ENCODE results near the gene LGALS16.
A peak's percentile ranks its signal among the peaks of the same experiment; 100 is the strongest.

Gene LGALS16

DNA sequence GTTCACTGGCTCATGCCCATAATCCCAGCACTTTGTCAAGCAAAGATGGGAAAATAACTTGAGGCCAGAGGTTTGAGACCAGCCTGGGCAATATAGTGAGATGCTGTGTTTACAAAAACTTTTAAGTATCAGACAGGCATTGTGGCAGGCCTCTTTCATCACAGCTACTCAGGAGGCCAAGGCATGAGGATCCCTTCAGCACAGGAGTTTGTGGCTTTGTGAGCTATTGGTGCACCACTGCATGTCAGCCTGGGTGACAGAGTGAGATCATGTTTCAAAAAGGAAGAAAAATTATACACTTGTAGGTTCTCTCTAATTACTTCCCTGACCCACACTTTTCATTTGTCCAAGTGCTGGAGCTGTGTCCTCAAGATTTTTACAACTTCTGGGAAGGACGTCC, 37.1 kb downstream of the LGALS16 start:
- H3K4me3 ChIP-seq: no peak overlapping the region
- H3K4me1 ChIP-seq: no peaks in the 10 kb centered on the region
- H3K36me3 ChIP-seq: no peaks in the 10 kb centered on the region
- H3K9ac ChIP-seq: no peak overlapping the region
- TF ChIP-seq Cebpa-rat (IDR thresholded peaks at IDR 0.05): no peak
- H3K4me2 ChIP-seq: no peak overlapping the region
- H4K20me1 ChIP-seq: no peaks in the 10 kb centered on the region
- no peaks in the 10 kb centered on the region for H3K9me3 ChIP-seq
- no peak overlapping the region for H3K27ac ChIP-seq
- H3K27me3 ChIP-seq: no peaks in the 10 kb centered on the region

DNA sequence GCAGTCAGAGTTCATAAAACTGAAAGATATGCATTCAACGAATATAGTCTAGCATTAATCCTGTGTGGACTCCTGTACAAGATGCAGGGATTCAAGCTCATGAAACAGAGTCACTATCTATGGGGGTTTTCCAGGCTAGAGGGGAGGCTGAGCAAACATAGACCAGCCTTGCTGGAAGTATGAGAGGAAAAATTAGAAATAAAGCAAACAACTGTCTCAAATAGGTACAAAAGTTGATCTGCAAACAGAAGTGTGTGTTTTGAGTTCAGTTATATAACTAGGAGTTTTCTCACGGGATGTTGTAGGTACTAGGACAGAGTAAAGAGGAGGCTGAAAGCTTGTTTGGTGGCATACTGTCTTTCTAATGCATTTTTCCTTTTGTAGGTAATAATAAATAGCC, 40.0 kb downstream of the LGALS16 start:
- Histone ChIP-seq H3K4me3 (no peak overlapping the region), H3K9me3 (no peaks in the 10 kb centered on the region), H3K27ac (no peak overlapping the region), H3K4me2 (no peak overlapping the region), H3K36me3 (no peaks in the 10 kb centered on the region), H3K9ac (no peak overlapping the region), H4K20me1 (no peaks in the 10 kb centered on the region), H3K4me1 (peaks cover 14% of the 10 kb centered on the region), H3K27me3 (no peaks in the 10 kb centered on the region)
- no peak for TF ChIP-seq Cebpa-rat (IDR thresholded peaks at IDR 0.05)

DNA sequence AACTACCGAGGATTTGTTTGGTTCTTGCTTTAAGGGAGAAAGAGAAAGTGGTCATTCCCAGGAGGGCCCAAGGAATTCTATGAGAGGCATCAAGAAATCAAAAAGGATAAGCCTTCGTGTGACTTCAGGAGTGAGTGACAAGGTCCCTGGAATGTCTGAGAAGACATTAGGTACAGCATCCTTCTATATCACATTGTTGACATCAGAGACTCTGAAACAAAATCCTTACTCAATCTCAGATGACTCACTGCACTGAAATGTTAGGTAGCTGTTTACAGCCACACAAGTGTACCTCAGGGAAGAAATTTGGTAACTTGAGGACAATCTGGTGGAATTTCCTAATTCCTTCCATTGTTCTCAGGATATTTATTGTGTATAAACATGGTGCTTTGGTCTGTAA, 40.7 kb downstream of the LGALS16 start:
- no peak overlapping the region for H3K27ac ChIP-seq
- H3K4me2 ChIP-seq: no peak overlapping the region
- H4K20me1 ChIP-seq: no peaks in the 10 kb centered on the region
- no peaks in the 10 kb centered on the region for H3K9me3 ChIP-seq
- H3K9ac ChIP-seq: no peak overlapping the region
- no peaks in the 10 kb centered on the region for H3K27me3 ChIP-seq
- no peaks in the 10 kb centered on the region for H3K36me3 ChIP-seq
- H3K4me1 ChIP-seq: peaks cover 14% of the 10 kb centered on the region
- TF ChIP-seq Cebpa-rat (IDR thresholded peaks at IDR 0.05): no peak
- H3K4me3 ChIP-seq: no peak overlapping the region

DNA sequence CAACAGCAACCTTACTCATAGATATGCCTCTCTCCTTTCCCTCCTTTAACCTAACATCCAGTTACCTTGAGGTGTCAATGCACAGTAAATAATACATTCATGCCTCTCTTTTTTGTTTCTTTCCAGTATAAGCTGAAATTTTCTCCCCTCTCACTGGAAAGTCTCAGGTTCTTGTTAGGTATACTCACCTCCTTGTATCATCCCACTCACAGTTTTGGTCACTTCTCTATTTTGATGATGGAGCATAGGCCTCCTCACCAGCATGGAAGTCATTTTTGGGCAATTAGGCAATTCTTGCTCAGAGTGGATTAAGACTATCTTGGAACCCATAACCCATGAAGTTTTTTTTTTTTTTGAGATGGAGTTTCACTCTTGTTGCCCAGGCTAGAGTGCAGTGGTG, 42.8 kb downstream of the LGALS16 start:
- Histone ChIP-seq H3K4me1 (peaks cover 14% of the 10 kb centered on the region), H3K27ac (no peak overlapping the region), H3K27me3 (no peaks in the 10 kb centered on the region), H3K4me3 (no peak overlapping the region), H3K4me2 (peak overlapping the region; percentile 53; the same call in 1 of the 2 replicates), H3K36me3 (no peaks in the 10 kb centered on the region), H3K9ac (no peak overlapping the region), H4K20me1 (no peaks in the 10 kb centered on the region), H3K9me3 (no peaks in the 10 kb centered on the region)
- no peak for TF ChIP-seq Cebpa-rat (IDR thresholded peaks at IDR 0.05)

DNA sequence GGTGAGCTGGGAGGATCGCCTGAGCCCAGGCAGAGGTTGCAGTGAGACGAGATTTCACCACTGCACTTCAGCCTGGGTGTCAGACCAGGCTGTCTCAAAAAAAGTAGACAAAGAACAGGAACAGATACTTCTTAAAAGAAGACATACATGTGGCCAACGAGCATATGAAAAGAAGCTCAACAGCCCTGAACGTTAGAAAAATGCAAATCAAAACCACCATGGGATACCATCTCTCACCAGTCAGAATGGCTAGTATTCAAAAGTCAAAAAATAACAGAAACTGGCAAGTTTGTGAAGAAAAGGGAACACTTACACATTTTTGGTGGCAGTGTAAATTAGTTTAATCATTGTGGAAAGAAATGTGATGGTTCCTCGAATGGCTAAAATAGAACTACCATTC, 45.6 kb downstream of the LGALS16 start:
- no peaks in the 10 kb centered on the region for H3K27me3 ChIP-seq
- no peak overlapping the region for H3K4me2 ChIP-seq
- no peak for TF ChIP-seq Cebpa-rat (IDR thresholded peaks at IDR 0.05)
- H3K27ac ChIP-seq: no peak overlapping the region
- H3K4me1 ChIP-seq: peaks cover 21% of the 10 kb centered on the region
- no peaks in the 10 kb centered on the region for H4K20me1 ChIP-seq
- no peak overlapping the region for H3K9ac ChIP-seq
- no peaks in the 10 kb centered on the region for H3K36me3 ChIP-seq
- no peaks in the 10 kb centered on the region for H3K9me3 ChIP-seq
- H3K4me3 ChIP-seq: no peak overlapping the region

DNA sequence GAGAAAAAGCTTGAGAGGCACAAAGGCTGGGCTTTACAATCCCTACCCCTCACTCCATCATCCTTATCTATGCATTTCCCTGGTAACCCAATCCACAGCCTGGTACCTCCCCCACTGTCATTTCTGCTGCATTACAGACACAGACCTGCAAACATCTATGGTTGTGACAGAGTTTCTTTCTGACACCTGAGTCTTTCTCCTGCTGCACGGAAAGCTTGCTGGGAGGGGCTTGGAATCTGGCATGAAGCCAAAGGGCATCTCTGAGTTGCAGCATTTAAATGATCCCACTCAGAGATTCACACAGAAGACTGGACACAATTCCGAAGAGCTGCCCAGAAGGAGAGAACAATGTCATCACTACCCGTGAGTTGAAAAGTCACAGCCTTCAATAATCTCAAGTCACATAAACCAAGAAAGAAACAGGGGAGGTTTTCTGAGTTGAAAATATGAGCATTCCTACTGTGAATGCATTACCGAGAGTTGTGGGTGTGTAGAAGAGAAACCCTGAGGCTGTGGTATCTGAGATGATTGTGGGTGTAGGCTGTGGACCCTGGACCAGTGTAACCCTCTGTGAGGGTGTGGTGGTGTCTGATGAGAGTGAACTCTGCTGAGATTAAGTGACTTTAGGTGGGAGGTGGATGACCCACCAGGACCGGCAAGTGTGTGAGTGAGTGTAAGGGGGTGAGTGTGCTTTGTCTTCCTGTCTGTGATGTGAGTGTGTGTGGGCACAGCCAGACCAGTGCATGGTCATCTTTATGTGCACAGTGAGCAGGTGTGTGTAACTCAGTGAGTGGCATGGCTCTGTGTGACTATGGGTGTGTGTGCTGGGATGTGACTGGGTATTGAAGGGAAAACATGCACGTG, 48.7 kb downstream of the LGALS16 start, which contains the start of gene LGALS14:
Gene LGALS14 (plus strand): TSS at position 301 of the 864 bp plus-strand sequence. CDS start 48 bp downstream, at position 349.
- Histone ChIP-seq H3K36me3 (no peaks in the 10 kb centered on the region), H3K27ac (no peak within 1 kb of the TSS), H3K4me2 (no peak within 1 kb of the TSS), H3K9ac (no peak within 1 kb of the TSS), H3K9me3 (no peaks in the 10 kb centered on the region), H3K4me1 (peaks cover 14% of the 10 kb centered on the region), H4K20me1 (no peaks in the 10 kb centered on the region), H3K27me3 (no peaks in the 10 kb centered on the region), H3K4me3 (no peak within 1 kb of the TSS)
- TF ChIP-seq Cebpa-rat (IDR thresholded peaks at IDR 0.05): no peak

DNA sequence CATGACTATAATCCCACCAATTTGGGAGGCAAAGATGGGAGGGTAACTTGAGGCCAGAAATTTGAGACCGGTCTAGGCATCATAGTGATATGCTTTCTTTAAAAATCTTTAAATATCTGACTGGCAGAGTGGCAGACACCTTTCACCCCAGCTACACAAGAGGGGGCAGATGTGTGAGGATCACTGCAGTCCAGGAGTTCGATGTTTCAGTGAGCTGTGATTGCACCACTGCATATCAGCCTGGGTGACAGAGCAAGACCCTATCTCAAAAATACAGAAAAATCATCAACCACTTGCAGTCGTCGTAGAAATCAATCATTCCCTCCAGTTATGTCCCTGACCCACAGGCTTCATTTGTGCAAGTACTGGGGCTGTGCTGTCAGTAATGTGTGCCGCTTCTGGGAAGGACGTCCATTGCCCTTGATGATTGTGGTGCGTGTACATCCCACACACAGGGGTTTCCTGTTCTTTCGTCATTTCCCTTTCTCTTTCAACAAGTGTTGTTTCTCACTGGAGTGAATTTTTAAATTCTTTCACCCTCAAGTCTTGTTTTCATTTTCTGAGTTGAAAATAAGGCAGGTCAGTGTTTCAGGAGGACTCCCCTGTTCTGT, 50.0 kb downstream of the LGALS16 start:
- no peak for TF ChIP-seq Cebpa-rat (IDR thresholded peaks at IDR 0.05)
- Histone ChIP-seq H3K9me3 (no peaks in the 10 kb centered on the region), H3K4me3 (no peak overlapping the region), H3K4me1 (peaks cover 7% of the 10 kb centered on the region; the same call in 1 of the 2 replicates), H4K20me1 (no peaks in the 10 kb centered on the region), H3K27me3 (no peaks in the 10 kb centered on the region), H3K36me3 (no peaks in the 10 kb centered on the region), H3K27ac (no peak overlapping the region), H3K9ac (no peak overlapping the region), H3K4me2 (peak overlapping the region; percentile 23)

DNA sequence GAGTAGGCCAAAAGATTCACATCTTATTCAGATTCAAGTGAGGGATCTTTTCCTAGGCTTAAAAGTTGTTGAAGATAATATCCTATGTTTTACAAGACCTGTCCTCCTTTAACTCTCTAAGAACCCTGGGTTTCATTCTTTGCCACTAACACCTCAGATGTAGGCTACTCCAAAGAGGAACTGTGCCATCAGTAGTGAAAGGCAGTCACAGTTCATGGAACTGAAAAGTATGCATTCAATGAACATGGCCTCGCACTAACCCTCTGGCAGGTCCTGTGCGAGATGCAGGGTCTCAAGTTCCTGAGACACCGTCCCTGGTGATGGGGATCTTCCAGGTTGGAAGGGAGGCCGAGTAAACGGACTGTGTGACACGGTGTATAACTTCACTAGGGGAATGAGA, 52.9 kb downstream of the LGALS16 start:
- Histone ChIP-seq H3K27me3 (no peaks in the 10 kb centered on the region), H3K27ac (no peak overlapping the region), H3K4me2 (no peak overlapping the region), H3K9ac (no peak overlapping the region), H4K20me1 (no peaks in the 10 kb centered on the region), H3K4me1 (peaks cover 7% of the 10 kb centered on the region; the same call in 1 of the 2 replicates), H3K9me3 (no peaks in the 10 kb centered on the region), H3K36me3 (no peaks in the 10 kb centered on the region), H3K4me3 (no peak overlapping the region)
- no peak for TF ChIP-seq Cebpa-rat (IDR thresholded peaks at IDR 0.05)

DNA sequence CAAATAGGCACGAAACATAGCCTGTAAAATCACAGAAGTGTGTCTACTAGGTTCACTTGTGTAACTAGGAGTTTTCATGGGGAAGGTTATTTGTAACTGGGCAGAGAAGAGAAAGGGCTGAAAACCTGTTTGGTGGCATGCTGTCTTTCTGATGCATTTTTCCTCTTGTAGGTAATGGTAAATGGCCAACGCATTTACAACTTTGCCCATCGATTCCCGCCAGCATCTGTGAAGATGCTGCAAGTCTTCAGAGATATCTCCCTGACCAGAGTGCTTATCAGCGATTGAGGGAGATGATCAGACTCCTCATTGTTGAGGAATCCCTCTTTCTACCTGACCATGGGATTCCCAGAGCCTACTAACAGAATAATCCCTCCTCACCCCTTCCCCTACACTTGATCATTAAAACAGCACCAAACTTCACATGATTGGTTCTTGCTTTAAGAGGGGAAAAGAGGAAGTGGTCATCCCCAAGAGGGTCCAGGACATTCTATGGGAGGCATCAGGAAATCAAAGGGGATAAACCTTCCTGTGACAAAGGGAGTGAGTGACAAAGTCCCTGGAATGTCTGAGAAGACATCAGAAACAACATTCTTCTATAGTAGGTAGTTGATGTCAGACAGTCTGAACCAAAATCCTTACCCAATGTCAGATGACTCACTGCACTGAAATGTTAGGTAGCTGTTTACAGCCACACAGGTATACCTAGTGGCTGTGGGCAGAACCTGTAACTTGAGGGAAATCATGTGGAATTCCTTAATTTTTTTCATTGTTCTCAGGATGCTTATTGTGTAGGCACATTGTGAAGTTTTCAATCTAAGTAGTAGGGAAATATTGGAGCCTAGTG, 53.5 kb downstream of the LGALS16 start:
- no peaks in the 10 kb centered on the region for H3K9me3 ChIP-seq
- H3K27ac ChIP-seq: no peak overlapping the region
- no peak overlapping the region for H3K4me2 ChIP-seq
- H3K4me1 ChIP-seq: peaks cover 7% of the 10 kb centered on the region; the same call in 1 of the 2 replicates
- no peak overlapping the region for H3K4me3 ChIP-seq
- no peak overlapping the region for H3K9ac ChIP-seq
- H4K20me1 ChIP-seq: no peaks in the 10 kb centered on the region
- H3K36me3 ChIP-seq: no peaks in the 10 kb centered on the region
- no peaks in the 10 kb centered on the region for H3K27me3 ChIP-seq
- no peak for TF ChIP-seq Cebpa-rat (IDR thresholded peaks at IDR 0.05)
